GM13977 (cell line): ENCODE measurements around the gene MAD1L1.

Experiments used
- DNase-seq: peaks from one replicate; pipeline ENCODE4 v3.0.0; 2012; ENCODE audit warnings: low spot score
- in situ Hi-C: fragments of 300-500 bp; cut with MboI; formaldehyde crosslinking; loops from one replicate; pipeline ENCODE4 v1.12.0; 2022; ENCODE audit warnings: low sequenced_read_pairs, low pct_unique_long_range_greater_than_20kb, mixed read lengths, inconsistent platforms; ENCODE audit not compliant: unreplicated experiment
- TF ChIP-seq, protein P1 (sequence below): IDR thresholded peaks from 2 replicates; pipeline ENCODE4 v1.5.1; 2012; ENCODE audit warnings: mild to moderate bottlenecking, control low read depth; ENCODE audit not compliant: insufficient read depth; ENCODE audit errors: extremely low read depth, missing control alignments

Gene MAD1L1

DNA sequence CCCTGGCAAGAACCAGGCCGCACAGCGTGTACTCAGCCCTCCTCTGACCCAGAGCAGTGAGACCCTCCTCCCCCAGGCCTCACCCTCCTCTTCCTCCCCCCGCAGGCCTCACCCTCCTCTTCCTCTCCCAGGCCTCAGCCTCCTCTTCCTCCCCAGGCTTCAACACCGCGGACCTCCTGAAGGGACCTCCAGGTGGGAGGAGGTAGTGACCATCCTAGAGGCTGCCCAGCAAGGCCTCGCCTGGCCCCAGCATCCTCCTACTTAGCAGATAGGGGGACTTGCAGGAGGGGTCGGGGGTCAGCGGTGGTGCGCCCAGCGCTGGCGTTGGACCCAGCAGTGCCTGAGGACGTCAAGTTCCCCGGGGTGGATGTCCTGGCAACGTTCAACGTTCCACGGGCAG is 291.9 kb downstream of the MAD1L1 start:
- in situ Hi-C loops: no loop called here
- TF ChIP-seq, protein P1, sequence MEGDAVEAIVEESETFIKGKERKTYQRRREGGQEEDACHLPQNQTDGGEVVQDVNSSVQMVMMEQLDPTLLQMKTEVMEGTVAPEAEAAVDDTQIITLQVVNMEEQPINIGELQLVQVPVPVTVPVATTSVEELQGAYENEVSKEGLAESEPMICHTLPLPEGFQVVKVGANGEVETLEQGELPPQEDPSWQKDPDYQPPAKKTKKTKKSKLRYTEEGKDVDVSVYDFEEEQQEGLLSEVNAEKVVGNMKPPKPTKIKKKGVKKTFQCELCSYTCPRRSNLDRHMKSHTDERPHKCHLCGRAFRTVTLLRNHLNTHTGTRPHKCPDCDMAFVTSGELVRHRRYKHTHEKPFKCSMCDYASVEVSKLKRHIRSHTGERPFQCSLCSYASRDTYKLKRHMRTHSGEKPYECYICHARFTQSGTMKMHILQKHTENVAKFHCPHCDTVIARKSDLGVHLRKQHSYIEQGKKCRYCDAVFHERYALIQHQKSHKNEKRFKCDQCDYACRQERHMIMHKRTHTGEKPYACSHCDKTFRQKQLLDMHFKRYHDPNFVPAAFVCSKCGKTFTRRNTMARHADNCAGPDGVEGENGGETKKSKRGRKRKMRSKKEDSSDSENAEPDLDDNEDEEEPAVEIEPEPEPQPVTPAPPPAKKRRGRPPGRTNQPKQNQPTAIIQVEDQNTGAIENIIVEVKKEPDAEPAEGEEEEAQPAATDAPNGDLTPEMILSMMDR: no peak
- DNase-seq: no peak

DNA sequence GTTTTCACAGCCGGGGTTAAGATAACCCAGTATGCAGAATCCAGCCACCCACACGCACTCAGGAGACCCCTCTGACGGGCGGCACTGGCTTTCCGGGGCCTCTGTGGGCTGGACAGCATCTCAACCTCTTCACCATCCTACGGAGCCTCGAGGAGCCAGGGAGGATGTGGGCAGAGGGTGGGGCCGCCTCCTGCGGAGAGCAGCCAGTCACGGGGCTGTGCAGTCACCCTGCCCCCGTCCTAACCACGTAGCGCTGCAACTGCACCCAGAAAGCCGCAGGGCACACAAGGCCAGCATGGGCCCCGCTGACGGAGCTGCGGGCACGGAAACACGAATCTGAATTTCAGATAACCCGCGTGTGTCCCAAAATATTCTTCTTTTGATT is 292.4 kb downstream of the MAD1L1 start:
- TF ChIP-seq, protein P1: no peak
- peak; percentile 93 for DNase-seq
- in situ Hi-C loops: no loop called here

DNA sequence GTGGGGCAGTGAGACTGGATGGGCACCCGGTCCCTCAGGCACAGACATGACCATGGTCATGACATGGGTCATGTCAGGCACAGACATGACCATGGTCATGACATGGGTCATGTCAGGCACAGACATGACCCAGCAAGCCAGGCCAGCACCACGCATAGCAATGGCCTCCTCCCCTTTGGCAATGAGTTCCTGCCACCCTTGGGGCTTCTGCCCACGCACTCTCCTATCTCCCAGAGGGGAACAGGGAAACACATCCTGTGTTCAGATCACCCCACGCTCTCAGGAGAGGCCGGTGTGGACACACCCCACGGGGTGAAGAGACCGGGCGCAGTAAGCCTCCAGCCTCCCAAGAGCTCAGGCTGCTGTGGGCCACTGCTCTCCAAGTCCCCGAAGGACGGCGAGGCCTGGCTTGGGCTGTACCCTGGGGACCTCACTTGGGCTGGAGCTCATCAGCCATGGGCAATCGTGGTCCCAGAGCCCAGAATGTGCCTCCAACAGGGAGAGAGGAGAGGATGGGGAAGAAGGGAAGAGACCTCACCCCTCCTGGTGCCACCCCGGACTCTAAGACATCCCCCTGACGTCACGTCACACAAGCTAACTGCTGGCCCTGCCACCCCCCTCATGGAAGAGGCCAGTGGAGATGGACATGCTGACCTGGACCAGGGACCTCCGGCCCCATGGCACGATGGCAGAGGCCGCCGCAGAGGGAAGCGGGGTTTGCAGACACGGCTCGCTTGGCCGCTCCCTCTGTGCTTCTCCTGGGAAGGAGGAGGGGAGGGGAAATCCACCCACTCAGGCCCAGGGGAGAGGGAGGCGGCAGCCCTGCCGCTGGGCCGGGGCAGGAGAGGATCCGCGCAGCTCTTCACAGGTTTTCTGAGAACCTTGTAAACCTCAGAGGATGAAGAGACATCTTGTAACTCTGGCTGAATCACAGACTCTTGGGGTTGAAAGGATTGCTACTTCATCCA is 293.0 kb downstream of the MAD1L1 start:
- DNase-seq: no peak
- TF ChIP-seq, protein P1: no peak
- in situ Hi-C loops: no loop called here

DNA sequence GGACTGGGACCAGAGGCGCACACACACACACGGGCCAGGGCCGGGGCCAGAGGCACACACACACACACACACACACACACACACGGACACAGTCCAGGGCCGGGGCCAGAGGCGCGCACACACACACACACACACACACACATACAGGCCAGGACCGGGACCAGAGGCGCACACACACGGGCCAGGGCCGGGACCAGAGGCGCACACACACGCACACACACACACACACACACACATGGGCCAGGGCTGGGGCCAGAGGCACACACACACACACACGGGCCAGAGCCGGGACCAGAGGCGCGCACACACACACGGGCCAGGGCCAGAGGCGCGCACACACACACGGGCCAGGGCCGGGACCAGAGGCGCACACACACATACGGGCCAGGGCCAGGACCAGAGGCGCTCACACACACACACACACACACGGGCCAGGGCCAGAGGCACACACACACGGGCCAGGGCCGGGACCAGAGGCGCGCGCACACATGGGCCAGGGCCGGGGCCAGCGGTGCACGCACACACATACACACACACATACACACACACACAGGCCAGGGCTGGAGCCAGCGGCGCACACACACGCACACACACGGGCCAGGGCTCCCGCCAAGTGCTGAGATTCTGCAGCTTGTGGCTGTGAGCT is 293.8 kb downstream of the MAD1L1 start:
- in situ Hi-C loops: no loop called here
- no peak for DNase-seq
- TF ChIP-seq, protein P1: no peak

DNA sequence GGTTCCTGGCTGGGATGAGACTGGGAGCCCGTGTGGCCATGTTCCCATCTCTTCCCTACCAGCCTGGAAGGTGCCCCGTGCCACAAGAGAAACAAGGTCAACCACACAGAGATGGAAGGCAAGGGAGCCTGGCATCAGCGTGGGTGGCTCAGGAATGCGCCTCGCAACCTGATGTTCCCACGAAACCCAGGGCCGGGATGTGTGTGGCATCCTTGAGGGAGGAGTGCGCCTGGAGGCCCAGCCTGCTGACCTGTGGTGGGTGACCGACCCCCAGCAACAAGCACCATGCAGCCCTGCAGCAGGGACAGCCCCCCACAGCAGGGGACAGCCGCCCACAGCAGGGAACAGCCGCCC is 295.5 kb downstream of the MAD1L1 start:
- TF ChIP-seq, protein P1: no peak
- DNase-seq: no peak
- in situ Hi-C loops: no loop called here

DNA sequence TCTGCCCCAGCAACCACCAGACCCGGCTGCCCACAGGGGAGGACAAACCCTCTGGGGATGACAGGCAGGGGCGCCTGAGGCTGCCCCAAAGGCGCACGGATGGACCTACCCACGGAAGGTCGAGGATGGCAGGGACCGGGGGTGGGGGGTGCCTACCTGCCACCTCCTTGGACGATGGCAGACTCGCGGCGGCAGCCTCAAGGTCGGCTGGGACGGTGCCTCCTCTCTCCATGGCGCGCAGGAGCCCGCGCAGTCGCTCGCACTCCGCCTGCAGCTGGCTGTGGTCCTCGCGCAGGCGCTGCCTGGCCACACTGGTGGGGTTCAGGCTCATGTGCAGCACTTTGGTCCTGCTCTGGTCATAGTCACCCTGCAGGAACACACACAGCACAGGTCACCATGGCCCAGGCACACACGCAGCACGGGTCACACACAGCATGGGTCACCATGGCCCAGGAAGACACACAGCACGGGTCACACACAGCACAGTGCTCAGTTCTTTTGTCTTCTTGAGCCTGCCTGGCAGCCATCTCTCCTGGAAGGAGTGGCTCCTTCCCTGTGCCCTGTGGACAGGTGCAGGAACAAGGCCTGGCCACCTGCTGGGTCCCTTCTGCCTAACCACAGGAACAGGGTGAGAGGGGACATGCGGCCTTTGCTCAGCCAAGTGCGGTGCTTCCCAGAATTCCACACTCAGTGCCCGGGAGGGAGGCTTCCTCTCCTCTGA is 296.1 kb downstream of the MAD1L1 start:
- DNase-seq: no peak
- in situ Hi-C loops: no loop called here
- TF ChIP-seq, protein P1: no peak
